Mesendoderm (in vitro differentiated cells): Measurements from ENCODE around the gene GOLGA6C.
A peak's percentile ranks its signal among the peaks of the same experiment; 100 is the strongest.

ENCODE experiments used
- DNase-seq: peaks from one replicate; pipeline ENCODE4 v3.0.0; 2013
- H2AK5ac ChIP-seq: 2 replicates; pipeline ENCODE4 v1.6.1; 2013; ENCODE audit warnings: low read length, inconsistent platforms
- H2BK120ac ChIP-seq: 2 replicates; pipeline ENCODE4 v1.6.1; 2013; ENCODE audit warnings: low read depth, mild to moderate bottlenecking, low read length, moderate library complexity, mixed read lengths
- H2BK15ac ChIP-seq: replicated peaks from 2 replicates; pipeline ENCODE4 v1.6.1; 2013; ENCODE audit warnings: low read depth, mild to moderate bottlenecking, moderate library complexity
- H2BK5ac ChIP-seq: 2 replicates; pipeline ENCODE4 v1.6.1; 2013; ENCODE audit warnings: low read length, inconsistent platforms
- H3K18ac ChIP-seq: 2 replicates; pipeline ENCODE4 v1.6.1; 2013; ENCODE audit warnings: mild to moderate bottlenecking, low read length, mixed read lengths
- H3K23ac ChIP-seq: one replicate; pipeline ENCODE4 v1.6.1; 2013; ENCODE audit warnings: low read length
- H3K27ac ChIP-seq: 2 replicates; pipeline ENCODE4 v1.5.1; 2013; ENCODE audit warnings: low read depth, mild to moderate bottlenecking, inconsistent platforms, low read length, moderate library complexity
- H3K27me3 ChIP-seq: 2 replicates; pipeline ENCODE4 v1.6.1; 2013; ENCODE audit warnings: low read length, control low read depth, mild to moderate bottlenecking, inconsistent platforms; ENCODE audit not compliant: insufficient read depth, poor library complexity
- H3K36me3 ChIP-seq: 2 replicates; pipeline ENCODE4 v1.6.1; 2013; ENCODE audit warnings: low read length, inconsistent platforms; ENCODE audit not compliant: control insufficient read depth, insufficient read depth
- H3K4ac ChIP-seq: one replicate; pipeline ENCODE4 v1.6.1; 2013; ENCODE audit warnings: low read depth, mild to moderate bottlenecking, low read length, moderate library complexity
- H3K4me1 ChIP-seq: 2 replicates; pipeline ENCODE4 v1.6.1; 2013; ENCODE audit warnings: low read depth, low read length, inconsistent platforms; ENCODE audit not compliant: control insufficient read depth
- H3K4me2 ChIP-seq: 2 replicates; pipeline ENCODE4 v1.6.1; 2013; ENCODE audit warnings: low read length
- H3K4me3 ChIP-seq: 2 replicates; pipeline ENCODE4 v1.5.1; 2013; ENCODE audit warnings: mild to moderate bottlenecking, low read length
- H3K56ac ChIP-seq: one replicate; pipeline ENCODE4 v1.6.1; 2013; ENCODE audit warnings: low read length
- H3K79me1 ChIP-seq: 2 replicates; pipeline ENCODE4 v1.6.1; 2013; ENCODE audit warnings: low read length, inconsistent platforms
- H3K79me2 ChIP-seq: 2 replicates; pipeline ENCODE4 v1.6.1; 2013; ENCODE audit warnings: mild to moderate bottlenecking, low read length; ENCODE audit not compliant: control insufficient read depth, insufficient read depth
- H3K9ac ChIP-seq: 2 replicates; pipeline ENCODE4 v1.6.1; 2013; ENCODE audit warnings: low read length, inconsistent platforms
- H4K5ac ChIP-seq: one replicate; pipeline ENCODE4 v1.6.1; 2013; ENCODE audit warnings: low read length
- H4K8ac ChIP-seq: one replicate; pipeline ENCODE4 v1.6.1; 2013; ENCODE audit warnings: low read depth, mild to moderate bottlenecking, control low read depth, low read length, moderate library complexity
- WGBS: extraction: QIAGEN DNeasy Blood & Tissue Kit; methylation state at CpG from one replicate; pipeline ENCODE4 v1.1.7; 2013; ENCODE audit warnings: low lambda C conversion rate, missing lambda C conversion rate; ENCODE audit not compliant: insufficient coverage; ENCODE audit errors: extremely low coverage; 5-methylcytosine and 5-hydroxymethylcytosine counted together

Gene GOLGA6C

GRCh38 chr15:75230016-75230343 is 28.2 kb upstream of the GOLGA6C start:
- Histone ChIP-seq H2AK5ac (no peak overlapping the region), H3K4me2 (no peak overlapping the region), H3K9ac (no peak overlapping the region), H2BK15ac (no peak overlapping the region), H3K4me3 (no peak overlapping the region), H3K79me1 (no peaks in the 10 kb centered on the region), H3K36me3 (no peaks in the 10 kb centered on the region), H4K8ac (no peak overlapping the region), H3K18ac (no peak overlapping the region), H2BK120ac (no peak overlapping the region), H4K5ac (no peak overlapping the region), H3K27me3 (no peaks in the 10 kb centered on the region), H2BK5ac (no peak overlapping the region), H3K27ac (no peak overlapping the region), H3K4ac (no peak overlapping the region), H3K56ac (no peak overlapping the region), H3K4me1 (no peaks in the 10 kb centered on the region), H3K79me2 (no peaks in the 10 kb centered on the region), H3K23ac (no peak overlapping the region)
- no peak for DNase-seq
- no CpG with 5 or more reads among the region's 2 CpGs for WGBS

GRCh38 chr15:75230551-75231371 is 27.4 kb upstream of the GOLGA6C start:
- Histone ChIP-seq H3K4ac (no peak overlapping the region), H2BK120ac (no peak overlapping the region), H3K18ac (no peak overlapping the region), H3K79me2 (no peaks in the 10 kb centered on the region), H3K27me3 (no peaks in the 10 kb centered on the region), H3K23ac (no peak overlapping the region), H4K5ac (no peak overlapping the region), H3K4me2 (no peak overlapping the region), H3K4me3 (no peak overlapping the region), H3K4me1 (no peaks in the 10 kb centered on the region), H2BK15ac (no peak overlapping the region), H3K79me1 (no peaks in the 10 kb centered on the region), H2BK5ac (no peak overlapping the region), H3K27ac (no peak overlapping the region), H3K9ac (no peak overlapping the region), H2AK5ac (no peak overlapping the region), H4K8ac (no peak overlapping the region), H3K56ac (no peak overlapping the region), H3K36me3 (no peaks in the 10 kb centered on the region)
- peak; percentile 39 for DNase-seq
- WGBS, result no CpG with 5 or more reads among the region's 16 CpGs

- Histone ChIP-seq H3K4me3 (no peak overlapping the region), H3K27ac (no peak overlapping the region), H4K8ac (no peak overlapping the region), H2BK15ac (no peak overlapping the region), H3K36me3 (no peaks in the 10 kb centered on the region), H4K5ac (no peak overlapping the region), H2BK120ac (no peak overlapping the region), H3K9ac (no peak overlapping the region), H3K18ac (no peak overlapping the region), H3K4me2 (no peak overlapping the region), H3K4me1 (no peaks in the 10 kb centered on the region), H3K79me1 (no peaks in the 10 kb centered on the region), H2AK5ac (no peak overlapping the region), H3K56ac (no peak overlapping the region), H2BK5ac (no peak overlapping the region), H3K27me3 (no peaks in the 10 kb centered on the region), H3K79me2 (no peaks in the 10 kb centered on the region), H3K23ac (no peak overlapping the region), H3K4ac (no peak overlapping the region)
- DNase-seq, result no peak
- WGBS, result no CpG with 5 or more reads among the region's 4 CpGs
These were observed 26.3 kb upstream of the GOLGA6C start for GRCh38 chr15:75231836-75232235.

- Histone ChIP-seq H3K27me3 (no peaks in the 10 kb centered on the region), H3K4me2 (no peak overlapping the region), H3K27ac (no peak overlapping the region), H3K79me1 (no peaks in the 10 kb centered on the region), H3K79me2 (no peaks in the 10 kb centered on the region), H3K9ac (no peak overlapping the region), H3K4ac (no peak overlapping the region), H3K18ac (no peak overlapping the region), H3K23ac (no peak overlapping the region), H2BK120ac (no peak overlapping the region), H2BK15ac (no peak overlapping the region), H4K8ac (no peak overlapping the region), H4K5ac (no peak overlapping the region), H3K36me3 (no peaks in the 10 kb centered on the region), H2AK5ac (no peak overlapping the region), H3K56ac (no peak overlapping the region), H3K4me1 (no peaks in the 10 kb centered on the region), H3K4me3 (no peak overlapping the region), H2BK5ac (no peak overlapping the region)
- WGBS, result no CpG with 5 or more reads among the region's 12 CpGs
- no peak for DNase-seq
These were observed 25.8 kb upstream of the GOLGA6C start for GRCh38 chr15:75232252-75232813.

- Histone ChIP-seq H2BK120ac (no peak overlapping the region), H3K36me3 (no peaks in the 10 kb centered on the region), H3K56ac (no peak overlapping the region), H3K79me2 (no peaks in the 10 kb centered on the region), H3K18ac (no peak overlapping the region), H3K27ac (no peak overlapping the region), H2BK15ac (no peak overlapping the region), H3K27me3 (no peaks in the 10 kb centered on the region), H3K23ac (no peak overlapping the region), H4K5ac (no peak overlapping the region), H3K4ac (no peak overlapping the region), H3K4me2 (no peak overlapping the region), H3K4me1 (no peaks in the 10 kb centered on the region), H3K9ac (no peak overlapping the region), H4K8ac (no peak overlapping the region), H2AK5ac (no peak overlapping the region), H3K79me1 (no peaks in the 10 kb centered on the region), H2BK5ac (no peak overlapping the region), H3K4me3 (no peak overlapping the region)
- no peak for DNase-seq
- no CpG with 5 or more reads among the region's 17 CpGs for WGBS
These were observed 25.2 kb upstream of the GOLGA6C start for GRCh38 chr15:75232826-75233503.
